GM21723 (cell line): ENCODE data around the gene IL23R.
A peak's percentile ranks its signal among the peaks of the same experiment; 100 is the strongest.

Experiments used
- ATAC-seq: cut with Tn5 transposase; IDR thresholded peaks from one replicate; pipeline ENCODE4 v1.9.1; 2021; ENCODE audit warnings: mild to moderate bottlenecking, moderate library complexity; ENCODE audit not compliant: unreplicated experiment

Gene IL23R

GRCh38 chr1:67148516-67149178, 17.6 kb upstream of the IL23R start:
- ATAC-seq: peak; percentile 34

DNA sequence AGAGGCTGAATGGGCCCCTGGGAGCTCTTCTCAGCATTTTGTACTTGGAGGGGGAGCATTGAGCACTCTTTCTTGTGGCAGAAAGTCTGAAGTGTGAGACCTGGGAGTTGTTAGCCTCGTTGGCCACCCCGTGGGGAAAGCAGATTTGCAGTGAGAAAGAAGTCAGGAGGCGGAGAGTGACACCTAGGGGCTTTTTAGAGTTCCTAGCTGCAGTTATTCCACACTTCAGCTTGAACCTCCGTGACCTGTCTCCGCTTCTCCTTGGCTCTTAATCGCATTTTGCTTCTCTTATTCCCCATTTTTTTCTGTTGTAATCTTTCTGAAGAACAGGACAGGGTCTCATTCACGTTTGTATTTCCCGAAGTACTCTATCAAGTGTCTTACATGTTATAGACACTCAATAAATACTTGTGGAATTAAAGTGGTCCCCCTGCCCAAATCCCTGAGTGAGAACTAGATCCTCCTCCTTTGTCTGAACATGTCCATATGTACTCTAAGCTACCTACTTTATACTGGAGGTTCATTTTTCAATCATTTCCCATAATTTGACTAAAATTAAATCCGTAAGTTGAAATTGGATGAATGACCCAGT, 17.0 kb upstream of the IL23R start:
- peak; percentile 94 for ATAC-seq

GRCh38 chr1:67150931-67151330, 15.3 kb upstream of the IL23R start:
- no peak for ATAC-seq

GRCh38 chr1:67158401-67158800, 7.9 kb upstream of the IL23R start:
- no peak for ATAC-seq

- no peak for ATAC-seq
These were observed 7.0 kb upstream of the IL23R start for GRCh38 chr1:67159233-67159632.

GRCh38 chr1:67162954-67163353, 3.3 kb upstream of the IL23R start:
- no peak for ATAC-seq

DNA sequence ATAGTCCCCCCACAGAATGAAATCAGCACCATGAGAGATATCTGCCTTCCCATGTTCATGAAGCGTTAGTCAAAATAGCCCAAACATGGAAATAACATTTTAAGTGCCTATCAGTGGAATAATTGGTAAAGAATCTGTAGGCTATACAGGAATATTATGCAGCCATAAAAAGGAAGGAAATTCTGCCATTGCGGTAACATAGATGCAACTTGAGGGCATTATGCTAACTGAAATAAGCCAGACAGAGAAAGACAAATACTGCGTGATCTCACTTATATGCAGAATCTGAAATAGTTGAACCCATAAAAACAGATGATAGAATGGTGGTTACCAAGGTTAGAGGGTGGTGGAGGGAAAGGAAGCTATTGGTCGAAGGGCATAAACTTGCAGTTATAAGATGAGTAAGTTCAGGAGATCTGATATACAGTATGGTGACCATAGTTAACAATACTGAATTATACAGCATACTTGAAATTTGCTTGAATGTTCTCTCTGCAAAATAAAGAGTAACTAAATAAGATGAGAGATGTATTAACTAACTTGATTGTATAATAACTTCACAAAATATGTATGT, 699 bp upstream of the IL23R start:
- no peak for ATAC-seq

- no peak for ATAC-seq
These were observed 3.2 kb downstream of the IL23R start for GRCh38 chr1:67169496-67169895.

DNA sequence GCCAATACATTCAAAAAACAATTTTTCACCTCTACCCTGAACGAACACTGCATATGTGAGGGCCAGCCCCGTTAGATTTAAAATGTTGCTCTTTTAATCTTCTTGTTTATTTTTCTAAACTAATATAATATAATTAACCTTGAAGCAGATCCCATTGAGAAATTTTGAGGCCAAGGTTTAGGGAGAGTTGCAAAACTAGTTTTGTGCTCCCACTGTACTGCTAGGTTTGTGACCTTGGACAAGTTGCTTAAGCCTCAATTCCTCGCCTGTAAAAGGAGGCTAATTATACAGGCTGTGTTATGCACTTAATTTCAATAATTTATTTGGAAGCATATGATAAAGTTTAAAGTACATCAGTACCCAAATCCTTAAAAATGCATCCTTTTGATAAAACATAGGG, 3.7 kb downstream of the IL23R start:
- ATAC-seq: no peak

DNA sequence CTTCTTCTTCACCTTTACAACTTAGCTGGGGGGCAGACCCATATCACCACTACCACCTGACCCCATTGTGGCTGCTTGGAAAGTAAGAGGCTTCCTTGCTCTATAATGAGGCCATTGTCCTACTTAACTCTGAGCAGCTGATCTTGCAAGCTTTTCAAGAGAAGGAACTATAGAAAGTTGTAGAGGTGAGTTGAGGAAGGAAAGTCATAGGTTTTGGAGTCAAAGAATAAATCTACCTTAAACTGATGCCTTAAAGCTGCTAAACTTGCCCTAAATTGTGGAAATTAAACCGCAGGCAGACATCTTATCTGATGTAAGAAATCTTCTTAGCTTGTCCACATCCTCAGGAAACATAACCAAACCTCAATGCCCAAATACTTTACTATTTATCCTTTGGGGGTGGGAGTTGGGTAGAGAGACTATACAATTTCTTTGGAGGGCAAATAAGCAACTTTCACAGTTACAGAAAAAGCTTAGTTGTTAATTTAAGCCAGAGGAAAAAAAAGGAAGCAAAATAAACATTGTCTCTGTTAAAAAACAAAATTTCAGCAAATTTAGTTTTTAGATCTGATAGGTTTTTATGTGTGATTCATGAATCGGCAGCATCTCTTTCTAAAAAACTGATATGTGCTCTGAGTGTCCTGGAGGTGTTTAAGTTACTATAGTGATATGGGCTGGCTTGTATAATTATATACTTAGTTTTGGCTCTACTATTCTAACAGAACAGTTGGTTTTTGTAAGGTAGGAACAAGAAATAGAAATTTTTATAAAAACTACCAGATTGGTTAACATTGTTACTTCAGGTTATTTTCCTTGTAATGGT, 4.7 kb downstream of the IL23R start:
- no peak for ATAC-seq

DNA sequence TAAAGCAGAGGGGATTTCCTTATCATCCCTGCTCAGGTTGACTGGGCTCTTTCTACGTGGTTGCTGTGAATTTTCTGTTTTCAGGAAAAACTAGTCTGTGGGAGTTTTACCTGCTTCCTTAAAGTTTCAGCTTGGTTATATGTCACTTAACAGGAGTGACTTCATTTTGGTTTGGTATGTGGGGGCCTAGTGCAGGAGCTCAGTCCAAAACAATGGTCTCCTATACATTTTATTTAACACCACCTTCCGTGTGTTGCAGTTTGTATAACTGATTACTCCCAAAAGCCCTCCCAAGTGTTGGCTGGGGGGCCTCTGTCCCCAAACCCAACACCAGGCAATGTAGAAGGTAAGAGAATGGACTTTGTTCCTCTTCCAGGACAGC, 5.3 kb downstream of the IL23R start:
- ATAC-seq: no peak

DNA sequence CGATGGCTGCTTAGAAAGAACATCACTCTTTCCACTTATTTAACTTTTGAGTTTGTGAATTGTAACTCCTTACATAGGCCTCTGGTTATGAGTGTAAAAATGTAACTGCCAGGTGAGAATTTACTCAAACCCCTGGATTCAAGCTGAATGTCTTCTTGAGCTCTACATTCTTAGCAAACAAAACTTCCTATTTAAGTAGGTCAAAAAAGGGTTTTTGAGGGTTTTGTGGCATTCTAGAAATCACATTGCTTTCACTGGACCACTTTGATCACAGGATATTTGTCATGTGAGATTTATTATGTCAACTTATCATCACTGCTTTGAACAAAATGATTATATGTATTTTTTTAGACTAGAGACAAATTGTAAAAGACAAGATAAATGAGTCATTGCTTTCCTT, 5.7 kb downstream of the IL23R start:
- ATAC-seq: no peak

- ATAC-seq: no peak
These were observed 7.7 kb downstream of the IL23R start for GRCh38 chr1:67173988-67174387.

DNA sequence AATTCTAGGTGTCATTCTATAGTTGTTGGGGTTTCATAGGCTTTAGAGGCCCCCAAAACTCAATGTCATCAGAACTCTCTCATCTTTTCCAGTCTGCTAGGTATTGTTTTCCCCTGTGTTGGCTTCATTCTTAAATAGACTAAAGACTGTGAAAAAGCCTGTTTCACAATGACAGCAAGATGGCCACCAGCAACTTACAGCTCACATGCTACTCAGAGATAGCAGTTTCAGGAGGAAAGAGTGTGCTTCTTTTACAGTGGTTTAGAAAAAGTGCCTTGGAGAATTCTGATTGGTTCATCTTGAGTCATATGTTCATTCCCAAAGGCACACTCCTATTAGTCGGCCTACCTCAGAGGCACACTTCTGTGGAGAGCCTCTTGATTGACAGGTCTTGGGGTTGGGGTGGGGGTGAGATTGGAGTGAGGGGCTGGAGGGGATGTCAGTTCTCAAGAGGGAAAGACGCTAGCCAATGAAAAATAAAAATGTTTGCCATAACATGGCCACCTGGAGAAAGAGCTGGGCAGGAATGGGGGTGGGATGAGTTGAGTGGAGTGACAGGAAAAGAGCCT, 8.5 kb downstream of the IL23R start:
- ATAC-seq: peak; percentile 59

- no peak for ATAC-seq
These were observed 9.4 kb downstream of the IL23R start for GRCh38 chr1:67175530-67176087.

DNA sequence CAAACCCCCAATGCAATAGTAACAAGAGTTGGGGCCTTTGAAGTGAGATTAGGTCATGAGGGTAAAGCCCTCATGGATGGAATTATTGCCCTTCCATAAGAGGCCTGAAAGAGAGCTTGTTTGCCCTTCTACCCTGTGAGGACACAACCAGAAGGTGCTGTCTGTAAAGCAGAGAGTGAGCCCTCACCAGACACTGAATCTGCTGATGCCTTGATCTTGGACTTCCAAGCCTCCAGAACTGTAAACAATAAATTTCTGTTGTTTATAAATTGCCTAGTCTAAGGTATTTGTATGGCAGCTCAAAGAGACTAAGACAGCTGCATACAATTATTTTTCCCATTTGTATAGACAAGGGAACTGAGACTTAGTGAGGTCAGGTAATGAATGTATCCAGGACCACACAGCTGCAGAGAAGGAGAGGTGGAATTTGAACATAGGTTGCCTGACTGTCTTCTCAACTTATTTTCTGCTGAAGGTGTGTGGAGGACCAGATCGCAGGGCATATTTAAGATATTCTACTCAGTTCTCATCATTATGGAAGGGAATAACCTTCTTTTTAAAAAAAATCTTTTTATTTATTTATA, 18.7 kb downstream of the IL23R start:
- no peak for ATAC-seq

DNA sequence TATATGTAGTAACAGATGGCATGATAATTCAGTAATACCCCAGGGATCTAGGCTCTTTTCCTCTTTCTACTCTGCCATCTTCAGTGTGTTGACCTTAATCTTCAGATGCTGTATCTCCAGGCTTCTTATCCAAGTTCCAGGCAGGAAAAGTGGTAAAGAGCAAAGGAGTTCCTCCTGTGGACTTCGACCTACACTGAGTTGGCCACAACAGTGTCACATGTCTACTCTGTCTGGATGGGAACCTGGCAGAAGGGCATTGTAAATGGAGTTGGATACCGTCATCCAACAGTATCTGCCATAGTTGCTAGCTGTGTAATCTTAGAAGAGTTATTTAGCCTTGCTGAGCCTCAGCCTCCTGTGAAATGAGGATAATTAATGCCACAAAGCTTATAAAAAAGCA, 21.9 kb downstream of the IL23R start:
- ATAC-seq: no peak

- ATAC-seq: no peak
These were observed 23.7 kb downstream of the IL23R start for GRCh38 chr1:67189953-67190352.

GRCh38 chr1:67190410-67190809, 24.2 kb downstream of the IL23R start:
- no peak for ATAC-seq

DNA sequence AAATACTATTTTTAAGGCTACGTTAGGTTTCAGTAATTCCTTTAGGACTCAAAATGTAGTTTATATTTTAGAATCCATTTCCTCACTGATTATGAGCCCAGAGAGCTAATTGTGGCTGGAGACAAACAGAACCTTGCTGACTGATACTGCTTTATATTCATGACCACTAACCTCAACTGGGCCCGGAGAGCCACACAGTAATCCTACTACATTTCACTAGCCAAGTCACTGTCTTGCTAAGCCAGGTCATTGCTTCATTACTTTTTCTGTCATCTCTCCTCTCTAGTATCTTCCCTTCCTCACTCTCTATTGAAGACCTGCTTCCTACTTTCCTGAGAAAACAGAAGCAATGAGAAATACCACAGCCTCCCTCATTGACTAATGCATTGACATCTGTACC, 24.7 kb downstream of the IL23R start:
- ATAC-seq: no peak
